ENCODE results near the gene VAMP3. TPM values are rescaled to one million over a fixed set of nuclear protein-coding genes. Genes with fewer than 3 reads are reported as not detected.
"Not testable (repeated sequence)": the region's sequence is repeated elsewhere in the genome, so short reads cannot be mapped to it uniquely, and the experiment has no call there.

Gene VAMP3
- total RNA-seq, 1 donor from 2014 or later = 199 TPM

GRCh38 chr1:7767176-7767575 is 3.9 kb upstream of the VAMP3 start:
- DNase-seq (ENCODE audit: extremely low read depth, low read depth, low spot score) = no peak

- no peak for DNase-seq (ENCODE audit: extremely low read depth, low read depth, low spot score)
These were observed 2.5 kb upstream of the VAMP3 start for GRCh38 chr1:7768583-7768982.

GRCh38 chr1:7769673-7770412 is 1.3 kb upstream of the VAMP3 start:
- no peak for DNase-seq (ENCODE audit: extremely low read depth, low read depth, low spot score)

DNA sequence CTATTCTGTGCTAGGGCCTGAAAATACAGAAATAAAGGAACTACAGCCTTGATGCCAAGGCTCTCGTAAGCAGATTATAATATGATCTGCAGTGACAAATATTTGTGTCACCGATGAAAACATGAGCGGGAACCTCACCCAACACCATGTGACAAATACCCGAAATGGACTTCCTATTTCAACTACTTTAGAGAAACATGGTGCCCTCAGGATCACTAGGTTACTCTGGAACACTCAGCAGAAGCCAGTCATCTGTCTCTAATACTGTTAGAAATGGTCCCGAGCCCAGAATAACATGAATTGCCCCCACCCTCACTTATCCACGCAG is 463 bp upstream of the VAMP3 start:
- DNase-seq (ENCODE audit: extremely low read depth, low read depth, low spot score) = no peak

DNA sequence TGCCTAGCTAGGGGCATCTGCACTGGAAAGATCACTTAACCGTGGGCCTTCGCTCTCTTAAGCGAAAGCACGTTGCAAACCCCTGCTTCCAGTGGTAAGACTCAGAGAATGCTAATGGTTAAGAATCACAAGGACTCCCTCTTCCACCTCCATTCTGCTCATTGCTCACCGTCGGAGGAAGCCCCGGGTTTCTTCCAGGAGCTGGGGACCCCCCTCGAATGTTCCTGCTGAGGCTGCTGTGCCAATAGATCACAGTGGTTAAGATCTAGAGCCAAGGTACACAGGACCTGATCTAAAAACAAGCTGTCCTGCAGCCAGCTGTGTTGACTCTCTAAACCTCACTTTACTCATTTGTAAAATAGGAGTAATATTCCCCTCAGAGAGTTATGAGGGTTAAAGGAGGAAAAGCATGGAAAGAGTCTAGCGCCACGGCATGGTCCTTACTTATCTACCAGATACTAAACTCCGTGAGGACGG is 765 bp downstream of the VAMP3 start:
- no peak for DNase-seq (ENCODE audit: extremely low read depth, low read depth, low spot score)

DNA sequence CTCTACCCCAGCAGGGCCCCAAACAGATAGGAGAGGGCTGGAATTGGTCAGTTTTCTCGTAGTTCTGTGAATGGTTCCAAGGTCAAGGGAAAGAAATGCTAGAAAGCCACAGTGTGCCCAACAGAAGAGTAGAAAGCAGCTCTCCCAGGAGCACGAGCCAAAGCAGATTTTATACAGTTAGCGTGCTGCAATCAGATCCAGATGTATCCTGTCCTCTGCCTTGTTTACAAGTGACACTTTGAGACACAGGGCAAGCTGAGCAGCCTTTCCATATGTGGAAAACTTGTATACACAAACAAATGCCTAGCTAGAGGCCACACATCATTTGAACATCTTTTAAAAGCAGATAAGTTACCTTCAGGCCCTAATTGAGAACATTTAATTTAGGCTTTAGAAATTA is 6.5 kb downstream of the VAMP3 start:
- no peak for DNase-seq (ENCODE audit: extremely low read depth, low read depth, low spot score)

DNA sequence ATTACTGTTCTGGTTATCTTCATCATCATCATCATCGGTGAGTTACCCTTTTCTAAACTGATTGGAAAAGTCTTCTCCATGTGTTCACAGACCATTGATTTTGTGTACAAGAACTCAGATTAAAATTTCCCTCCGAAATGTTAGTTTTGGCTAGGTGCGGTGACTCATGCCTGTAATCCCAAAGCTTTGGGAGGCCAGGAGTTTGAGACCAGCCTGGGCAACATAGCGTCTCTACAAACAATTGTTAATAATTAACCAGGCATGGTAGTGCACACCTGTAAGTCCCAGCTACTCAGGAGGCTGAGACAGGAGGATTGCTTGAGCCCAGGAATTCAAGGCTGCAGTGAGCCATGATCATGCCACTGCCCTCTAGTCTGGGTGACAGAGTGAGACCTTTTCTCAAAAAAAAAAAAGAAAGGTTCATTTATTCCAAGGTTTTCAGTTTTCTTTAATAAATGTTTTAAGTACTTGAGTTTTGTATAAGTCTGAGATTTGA is 7.1 kb downstream of the VAMP3 start:
- no peak for DNase-seq (ENCODE audit: extremely low read depth, low read depth, low spot score)

DNA sequence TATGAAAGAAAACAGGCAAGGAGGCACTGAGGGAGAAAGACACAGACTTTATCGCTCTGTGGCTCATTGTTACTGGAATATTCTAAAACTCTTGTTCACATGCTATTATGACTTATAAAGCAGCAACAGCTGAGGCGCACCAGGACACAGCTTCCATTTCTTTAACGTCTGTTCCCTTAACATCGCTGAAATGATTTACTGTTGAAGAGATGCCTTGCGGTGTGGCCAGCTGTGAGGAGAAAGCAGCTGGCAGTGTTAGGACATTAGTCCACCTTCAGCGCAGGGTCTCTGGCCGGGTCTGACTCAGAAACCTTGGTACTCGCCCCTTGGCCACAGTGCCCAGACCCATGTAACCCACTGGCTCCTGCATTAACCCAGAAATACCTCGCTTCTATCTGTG is 9.9 kb downstream of the VAMP3 start:
- no peak for DNase-seq (ENCODE audit: extremely low read depth, low read depth, low spot score)

DNA sequence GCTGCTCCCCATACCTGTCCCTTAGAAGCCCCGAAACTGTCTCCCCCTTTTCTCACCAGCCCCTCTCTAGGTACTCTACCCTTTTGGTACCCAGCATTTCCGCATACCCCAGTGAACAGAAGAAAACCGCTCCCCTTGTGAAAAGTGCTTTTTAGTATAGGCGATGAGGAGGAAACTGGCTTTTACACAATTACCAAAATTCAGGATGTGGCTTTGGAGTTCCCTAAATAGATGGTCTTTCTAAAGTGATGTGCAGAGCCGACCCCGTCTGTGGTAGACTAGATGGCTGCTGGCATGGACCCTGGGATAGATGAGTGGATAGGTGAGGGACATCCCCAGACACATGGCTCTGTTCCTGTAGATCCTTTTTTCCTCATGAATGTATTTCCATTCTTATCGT is 10.4 kb downstream of the VAMP3 start:
- no peak for DNase-seq (ENCODE audit: extremely low read depth, low read depth, low spot score)

DNA sequence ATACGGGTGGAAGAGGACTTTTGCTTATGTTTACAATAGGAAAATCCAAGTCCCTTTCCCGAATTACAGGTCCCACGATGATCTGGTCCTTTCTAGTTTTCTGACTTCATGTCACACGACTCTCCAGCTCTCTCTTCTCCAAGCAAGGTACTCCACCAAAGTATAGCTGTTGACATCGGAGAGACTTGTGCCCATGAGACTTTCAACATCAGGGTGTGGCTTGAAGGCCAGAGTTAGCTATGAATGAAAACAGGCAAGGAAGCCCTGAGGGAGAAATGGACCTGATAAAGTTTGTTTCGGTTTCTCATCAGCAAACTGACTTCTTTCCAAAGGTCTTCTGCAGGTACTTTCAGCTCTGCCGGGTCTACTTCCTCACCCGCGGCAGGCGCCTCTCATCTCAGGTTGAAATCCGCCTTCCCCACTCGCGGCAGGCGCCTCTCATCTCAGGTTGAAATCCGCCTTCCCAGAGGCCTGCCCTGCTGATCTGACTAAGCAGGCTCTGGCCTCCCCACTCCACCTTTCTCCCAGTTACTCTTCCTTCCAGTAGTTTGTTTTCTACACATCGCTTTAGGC is 10.9 kb downstream of the VAMP3 start:
- DNase-seq (ENCODE audit: extremely low read depth, low read depth, low spot score) = no peak

DNA sequence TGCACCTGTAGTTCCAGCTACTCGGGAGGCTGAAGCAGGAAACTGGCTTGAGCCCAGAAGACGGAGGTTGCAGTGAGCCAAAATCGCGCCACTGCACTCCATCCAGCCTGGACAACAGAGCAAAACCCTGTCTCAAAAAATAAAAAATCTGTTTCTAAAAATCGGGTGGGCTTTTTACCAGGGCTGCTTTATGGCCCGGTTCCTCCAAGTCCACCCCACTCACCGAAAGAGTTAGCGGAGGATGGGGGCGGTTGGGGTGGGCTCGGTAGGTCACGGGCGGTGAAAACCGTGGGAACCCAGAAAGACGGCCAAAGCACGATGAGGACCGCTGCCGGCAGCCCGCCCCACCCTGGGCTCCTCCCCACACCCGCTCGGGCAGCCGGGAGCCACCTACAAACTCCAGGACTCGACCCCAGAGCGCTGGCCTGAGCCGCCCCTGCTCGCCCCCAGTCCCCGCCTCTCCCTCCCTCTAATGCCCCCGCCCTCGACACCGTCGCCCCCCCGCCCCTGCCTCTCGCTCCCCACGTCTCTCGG is 12.1 kb downstream of the VAMP3 start:
- DNase-seq (ENCODE audit: extremely low read depth, low read depth, low spot score) = no peak

- DNase-seq (ENCODE audit: extremely low read depth, low read depth, low spot score) = peak; percentile 36
These were observed 12.9 kb downstream of the VAMP3 start, which contains the start of gene PER3 for GRCh38 chr1:7783826-7784491. Gene PER3, plus strand, starts transcription at chr1:7784291. Its CDS starts 587 bp downstream, at chr1:7784878.

DNA sequence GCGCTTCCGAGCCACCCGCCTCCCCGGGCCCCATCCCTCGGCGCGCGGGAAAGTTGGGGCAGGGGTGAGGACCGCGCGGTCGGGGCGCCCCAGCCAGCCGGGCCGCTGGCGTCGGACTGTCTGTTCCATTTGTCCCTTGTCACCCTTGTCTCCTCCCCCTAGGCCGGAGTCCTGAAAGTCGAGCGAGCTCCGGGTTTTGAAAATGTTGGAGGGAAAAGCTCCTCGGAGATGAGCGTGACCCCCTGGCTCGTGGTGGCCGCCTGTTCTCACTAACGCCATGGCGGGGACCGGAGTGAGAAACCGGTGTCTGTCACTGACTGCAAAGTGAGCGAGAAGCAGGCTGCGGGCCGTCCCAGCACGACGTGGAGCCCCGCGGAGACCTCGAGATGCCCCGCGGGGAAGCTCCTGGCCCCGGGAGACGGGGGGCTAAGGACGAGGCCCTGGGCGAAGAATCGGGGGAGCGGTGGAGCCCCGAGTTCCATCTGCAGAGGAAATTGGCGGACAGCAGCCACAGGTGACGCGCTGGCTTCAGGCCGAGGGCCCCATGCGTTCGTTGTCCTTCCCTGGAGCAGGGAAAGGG is 13.5 kb downstream of the VAMP3 start:
- no peak for DNase-seq (ENCODE audit: extremely low read depth, low read depth, low spot score)

DNA sequence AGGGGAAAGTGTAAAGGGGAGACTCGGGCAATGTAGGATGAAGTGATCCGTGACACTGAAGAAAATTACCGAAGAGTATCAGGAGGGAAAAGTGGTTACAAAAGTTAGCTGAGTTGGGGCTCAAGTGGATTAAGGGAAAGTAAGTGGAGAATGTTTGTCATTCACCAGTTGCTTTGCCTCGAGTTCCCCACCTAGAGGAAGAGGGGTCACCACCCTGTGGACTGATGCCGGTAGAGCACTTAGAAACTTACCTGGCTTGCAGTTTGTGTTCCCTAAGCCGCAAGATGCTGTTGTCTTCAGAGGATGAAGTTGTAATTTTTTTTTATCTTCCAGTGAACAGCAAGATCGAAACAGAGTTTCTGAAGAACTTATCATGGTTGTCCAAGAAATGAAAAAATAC is 14.0 kb downstream of the VAMP3 start:
- no peak for DNase-seq (ENCODE audit: extremely low read depth, low read depth, low spot score)

DNA sequence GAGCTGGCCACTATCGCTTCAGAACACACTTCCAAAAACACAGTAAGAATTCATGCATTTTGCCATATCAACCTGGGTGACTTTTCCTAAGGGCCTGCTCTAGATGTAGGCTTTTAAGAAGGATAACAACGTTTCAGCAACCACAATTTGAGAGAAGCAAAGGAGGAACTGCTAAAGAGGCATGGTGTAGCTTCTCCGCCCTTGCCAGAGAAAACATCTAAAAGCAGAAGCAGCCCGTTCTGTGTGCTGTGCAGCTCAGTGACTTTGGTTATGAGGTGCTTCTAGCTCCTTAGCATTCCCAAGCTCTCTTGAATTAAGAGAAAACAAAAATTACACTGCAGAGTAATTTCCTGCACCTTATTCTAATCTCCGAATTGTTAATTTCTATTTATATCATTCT is 15.7 kb downstream of the VAMP3 start:
- DNase-seq (ENCODE audit: extremely low read depth, low read depth, low spot score) = no peak

DNA sequence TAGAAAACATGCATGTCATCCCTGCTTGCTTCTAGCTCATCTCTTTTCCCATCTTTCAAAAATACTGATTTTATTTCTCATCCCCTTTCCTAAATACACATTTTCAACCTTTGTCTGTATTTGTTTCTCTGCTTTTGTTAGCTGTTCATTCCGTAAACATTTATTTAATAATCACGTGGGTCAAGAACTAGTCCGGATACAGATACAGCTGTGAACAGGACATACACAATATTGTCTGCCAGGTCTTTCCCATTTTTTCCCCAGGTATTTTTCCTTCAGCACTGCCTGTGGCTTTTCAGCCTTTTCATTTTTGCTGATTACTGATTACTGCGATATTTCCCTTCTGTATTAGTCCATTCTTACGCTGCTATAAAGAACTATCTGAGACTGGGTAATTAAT is 18.7 kb downstream of the VAMP3 start:
- no peak for DNase-seq (ENCODE audit: extremely low read depth, low read depth, low spot score)

GRCh38 chr1:7791027-7791426 is 19.9 kb downstream of the VAMP3 start:
- not testable (repeated sequence) for DNase-seq (ENCODE audit: extremely low read depth, low read depth, low spot score)

DNA sequence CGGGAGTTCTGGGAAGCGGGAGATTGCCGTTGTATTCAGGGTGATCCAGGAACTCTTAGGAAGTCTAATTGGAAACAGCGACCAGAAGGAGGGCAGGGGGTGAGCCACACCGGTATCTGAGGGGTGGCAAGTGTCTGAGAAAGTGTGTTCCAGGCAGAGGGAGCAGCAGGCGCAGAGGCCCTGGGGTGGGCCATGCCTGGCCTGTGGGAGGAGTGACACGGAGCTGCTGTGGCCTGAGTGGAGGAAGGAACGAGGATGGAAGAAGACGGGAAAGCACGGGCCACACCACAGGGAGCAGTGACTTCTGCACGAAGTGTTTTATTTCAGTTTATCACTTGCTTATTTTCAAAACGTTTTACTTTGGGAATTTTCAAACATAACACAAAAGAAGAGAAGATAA is 24.3 kb downstream of the VAMP3 start:
- no peak for DNase-seq (ENCODE audit: extremely low read depth, low read depth, low spot score)

DNA sequence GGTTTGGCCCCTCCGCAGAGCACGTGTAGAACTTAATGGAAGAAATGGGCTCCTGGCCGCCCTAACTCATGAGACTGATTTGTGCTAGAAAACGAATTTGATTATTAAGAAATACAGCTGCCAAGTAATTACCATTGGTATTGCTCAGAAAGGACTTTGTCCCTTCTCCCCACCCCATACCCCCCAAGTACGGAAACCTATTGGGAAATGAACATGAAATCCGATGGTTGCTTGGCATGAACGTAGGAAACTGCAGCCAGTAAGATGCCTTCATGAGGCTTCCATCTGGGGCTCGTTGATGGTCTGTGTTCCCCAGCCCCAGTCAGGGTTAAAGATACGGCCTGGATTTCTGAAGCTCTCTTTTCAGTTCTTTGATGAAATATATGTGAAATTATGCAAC is 34.4 kb downstream of the VAMP3 start:
- DNase-seq (ENCODE audit: extremely low read depth, low read depth, low spot score) = no peak

DNA sequence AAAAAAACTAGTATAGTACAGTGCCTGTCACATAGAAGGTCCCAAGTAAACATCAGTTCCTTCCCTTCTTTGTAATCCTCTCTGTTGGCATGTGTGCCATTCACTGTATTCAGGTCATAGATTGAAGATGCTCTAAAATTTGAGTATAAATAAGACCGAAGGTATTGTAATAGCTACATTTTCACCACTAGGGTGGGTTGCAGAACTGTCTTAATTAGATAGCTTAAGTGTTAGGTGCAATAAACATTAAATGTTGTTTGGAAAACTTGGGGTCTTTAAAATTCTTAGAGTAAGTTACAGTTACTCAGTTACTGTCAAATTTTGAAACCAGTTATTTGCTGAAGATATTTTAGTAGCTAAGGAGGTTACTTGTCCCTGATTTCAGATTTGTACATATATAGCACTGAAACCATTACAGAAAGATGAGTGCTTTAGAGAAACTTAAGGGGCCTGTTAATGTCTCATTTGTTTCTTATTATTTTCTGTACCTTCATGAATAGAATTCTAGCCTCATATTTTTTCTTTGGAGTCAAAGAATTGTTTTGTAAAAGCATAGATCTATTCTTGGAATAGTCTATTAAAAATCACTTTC is 37.3 kb downstream of the VAMP3 start:
- DNase-seq (ENCODE audit: extremely low read depth, low read depth, low spot score) = peak; percentile 18

- no peak for DNase-seq (ENCODE audit: extremely low read depth, low read depth, low spot score)
These were observed 38.6 kb downstream of the VAMP3 start for GRCh38 chr1:7809742-7810141.
